ENCODE data around the gene CCDC59. TPM values are rescaled to one million over a fixed set of nuclear protein-coding genes. Genes with fewer than 3 reads are reported as not detected.
"Not testable (repeated sequence)": the region's sequence is repeated elsewhere in the genome, so short reads cannot be mapped to it uniquely, and the experiment has no call there.

CCDC59 gene
- total and polyA plus RNA-seq, 5 donors from 2014 or later = 84.5 to 141 (median 102) TPM

DNA sequence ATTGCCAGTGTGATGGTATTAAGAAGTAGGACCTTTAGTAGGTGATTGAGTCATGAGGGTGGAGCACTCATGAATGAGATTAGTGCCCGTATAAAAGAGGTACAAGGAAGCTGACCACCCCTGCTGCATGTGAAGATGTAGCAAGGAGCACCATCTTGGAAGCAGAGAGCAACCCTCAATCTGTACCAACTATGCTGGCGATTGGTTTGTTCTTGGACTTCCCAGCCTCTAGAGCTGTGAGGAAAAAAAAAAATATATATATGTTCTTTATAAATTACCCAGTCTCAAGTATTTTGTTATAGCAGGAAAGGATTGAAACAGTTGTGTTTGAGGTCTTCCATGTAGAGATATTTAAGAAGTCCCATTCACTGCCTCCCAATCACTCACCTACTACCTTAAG is 17.0 kb upstream of the CCDC59 start:
- H3K36me3 Mint-ChIP-seq = peaks cover 43% of the 10 kb centered on the region
- Histone ChIP-seq H3K4me1 (ENCODE audit: control insufficient read depth, insufficient read depth, low read length, poor library complexity, severe bottlenecking) (no peaks in the 10 kb centered on the region), H3K4me3 (ENCODE audit: low read depth, low read length) (no peak overlapping the region), H3K27ac (ENCODE audit: insufficient read depth, low read length, poor library complexity, severe bottlenecking) (no peak overlapping the region), H3K27me3 (ENCODE audit: control insufficient read depth, insufficient read depth, low read length) (no peaks in the 10 kb centered on the region), H3K36me3 (ENCODE audit: control insufficient read depth, insufficient read depth, low read length) (peaks cover 4% of the 10 kb centered on the region), H3K9me3 (ENCODE audit: control insufficient read depth in 2 of 2, low read length in 2 of 2) (peaks cover 0 to 4% of the 10 kb centered on the region in 2 experiments)
- H3K27ac Mint-ChIP-seq = no peak overlapping the region
- DNase-seq (no peak), ATAC-seq (ENCODE audit: low read depth in 2 of 2) (no peak)
- H3K4me1 Mint-ChIP-seq = peaks cover 0 to 3% (median 0%) of the 10 kb centered on the region in 4 donors
- peaks cover 0 to 13% (median 2%) of the 10 kb centered on the region in 7 donors for H3K9me3 Mint-ChIP-seq
- no peak overlapping the region for H3K4me3 Mint-ChIP-seq
- no peaks in the 10 kb centered on the region for H3K27me3 Mint-ChIP-seq

DNA sequence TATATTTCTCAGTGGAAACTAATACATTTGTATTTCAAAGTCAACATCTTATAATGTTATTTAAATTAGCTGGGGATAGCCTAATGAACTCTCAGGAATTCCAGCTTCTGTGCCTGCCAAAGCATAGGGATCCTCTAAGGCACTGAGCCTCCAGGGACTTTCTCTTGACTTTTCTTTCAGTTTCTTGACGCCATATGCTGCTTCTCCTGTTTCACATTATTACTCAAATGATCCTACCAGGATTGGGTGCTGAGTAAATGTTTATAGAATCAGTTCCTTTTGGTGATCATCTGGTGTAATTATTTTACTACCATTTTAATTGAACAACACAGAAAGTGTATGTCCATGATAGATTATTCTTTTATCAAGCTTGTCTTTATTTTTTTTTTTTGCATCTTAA is 8.0 kb upstream of the CCDC59 start:
- H3K4me1 ChIP-seq (ENCODE audit: control insufficient read depth, insufficient read depth, low read length, poor library complexity, severe bottlenecking) = no peaks in the 10 kb centered on the region
- H3K4me3 Mint-ChIP-seq = no peak overlapping the region
- no peak for ATAC-seq (ENCODE audit: low read depth in 2 of 2)
- H3K36me3 Mint-ChIP-seq = peaks cover 24% of the 10 kb centered on the region
- DNase-seq = no peak
- H3K9me3 Mint-ChIP-seq = no peaks in the 10 kb centered on the region
- no peak overlapping the region for H3K27ac ChIP-seq (ENCODE audit: insufficient read depth, low read length, poor library complexity, severe bottlenecking)
- H3K9me3 ChIP-seq (ENCODE audit: control insufficient read depth in 2 of 2, low read length in 2 of 2) = no peaks in the 10 kb centered on the region
- H3K27me3 Mint-ChIP-seq = no peaks in the 10 kb centered on the region
- H3K36me3 ChIP-seq (ENCODE audit: control insufficient read depth, insufficient read depth, low read length) = no peaks in the 10 kb centered on the region
- peaks cover 14 to 30% (median 23%) of the 10 kb centered on the region in 4 donors for H3K4me1 Mint-ChIP-seq
- no peaks in the 10 kb centered on the region for H3K27me3 ChIP-seq (ENCODE audit: control insufficient read depth, insufficient read depth, low read length)
- H3K4me3 ChIP-seq (ENCODE audit: low read depth, low read length) = no peak overlapping the region
- no peak overlapping the region for H3K27ac Mint-ChIP-seq

DNA sequence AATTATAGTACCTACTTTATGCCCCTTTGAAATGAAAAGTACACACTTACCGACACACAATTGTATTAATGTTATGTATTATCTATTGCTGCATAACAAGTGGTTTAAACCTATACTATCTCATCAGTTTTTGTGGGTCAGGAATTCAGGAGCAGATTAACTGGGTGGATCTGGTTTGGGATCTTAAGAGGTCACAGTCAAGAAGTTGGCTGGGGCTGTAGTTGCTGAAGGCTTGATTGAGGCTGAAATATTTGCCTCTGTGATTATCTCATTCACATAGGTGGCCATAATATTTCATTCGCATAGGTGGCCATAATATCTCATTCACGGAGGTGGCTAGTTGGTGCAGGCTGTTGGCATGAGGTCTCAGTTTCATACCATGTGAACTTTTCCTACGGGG is 5.8 kb upstream of the CCDC59 start:
- H3K4me1 ChIP-seq (ENCODE audit: control insufficient read depth, insufficient read depth, low read length, poor library complexity, severe bottlenecking) = peaks cover 10% of the 10 kb centered on the region
- no peaks in the 10 kb centered on the region for H3K27me3 ChIP-seq (ENCODE audit: control insufficient read depth, insufficient read depth, low read length)
- no peak overlapping the region for H3K27ac ChIP-seq (ENCODE audit: insufficient read depth, low read length, poor library complexity, severe bottlenecking)
- Mint-ChIP-seq H3K27ac (no peak overlapping the region), H3K9me3 (no peaks in the 10 kb centered on the region), H3K4me3 (no peak overlapping the region), H3K27me3 (no peaks in the 10 kb centered on the region), H3K4me1 (peaks cover 28 to 38% (median 37%) of the 10 kb centered on the region in 4 donors), H3K36me3 (peaks cover 19% of the 10 kb centered on the region)
- no peak for ATAC-seq (ENCODE audit: low read depth in 2 of 2)
- no peak overlapping the region for H3K4me3 ChIP-seq (ENCODE audit: low read depth, low read length)
- H3K9me3 ChIP-seq (ENCODE audit: control insufficient read depth in 2 of 2, low read length in 2 of 2) = no peaks in the 10 kb centered on the region
- H3K36me3 ChIP-seq (ENCODE audit: control insufficient read depth, insufficient read depth, low read length) = no peaks in the 10 kb centered on the region
- no peak for DNase-seq

DNA sequence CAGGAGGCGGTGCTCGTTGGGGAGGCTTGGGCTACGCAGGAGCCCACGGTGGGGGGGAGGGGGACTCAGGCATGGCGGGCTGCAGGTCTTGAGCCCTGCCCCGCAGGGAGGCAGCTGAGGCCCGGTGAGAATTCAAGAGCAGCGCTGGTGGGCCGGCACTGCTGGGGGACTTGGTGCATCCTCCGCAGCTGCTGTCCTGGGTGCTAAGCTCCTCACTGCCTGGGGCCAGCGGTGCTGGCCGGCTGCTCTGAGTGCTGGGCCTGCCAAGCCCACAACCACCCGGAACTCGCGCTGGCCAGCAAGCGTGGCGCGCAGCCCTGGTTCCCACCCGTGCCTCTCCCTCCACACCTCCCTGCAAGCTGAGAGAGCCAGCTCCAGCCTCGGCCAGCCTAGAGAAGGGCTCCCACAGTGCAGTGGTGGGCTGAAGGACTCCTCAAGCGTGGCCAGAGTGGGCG is 3.3 kb upstream of the CCDC59 start:
- ATAC-seq (ENCODE audit: low read depth in 2 of 2) (no peak), DNase-seq (no peak)
- no peaks in the 10 kb centered on the region for H3K27me3 ChIP-seq (ENCODE audit: control insufficient read depth, insufficient read depth, low read length)
- Mint-ChIP-seq H3K4me3 (no peak overlapping the region), H3K27me3 (peaks cover 7% of the 10 kb centered on the region), H3K27ac (no peak overlapping the region), H3K36me3 (peaks cover 22% of the 10 kb centered on the region), H3K9me3 (no peaks in the 10 kb centered on the region), H3K4me1 (peaks cover 35 to 56% (median 38%) of the 10 kb centered on the region in 4 donors)
- no peaks in the 10 kb centered on the region for H3K36me3 ChIP-seq (ENCODE audit: control insufficient read depth, insufficient read depth, low read length)
- H3K27ac ChIP-seq (ENCODE audit: insufficient read depth, low read length, poor library complexity, severe bottlenecking) = no peak overlapping the region
- no peak overlapping the region for H3K4me3 ChIP-seq (ENCODE audit: low read depth, low read length)
- H3K4me1 ChIP-seq (ENCODE audit: control insufficient read depth, insufficient read depth, low read length, poor library complexity, severe bottlenecking) = peaks cover 24% of the 10 kb centered on the region
- H3K9me3 ChIP-seq (ENCODE audit: control insufficient read depth in 2 of 2, low read length in 2 of 2) = no peaks in the 10 kb centered on the region

DNA sequence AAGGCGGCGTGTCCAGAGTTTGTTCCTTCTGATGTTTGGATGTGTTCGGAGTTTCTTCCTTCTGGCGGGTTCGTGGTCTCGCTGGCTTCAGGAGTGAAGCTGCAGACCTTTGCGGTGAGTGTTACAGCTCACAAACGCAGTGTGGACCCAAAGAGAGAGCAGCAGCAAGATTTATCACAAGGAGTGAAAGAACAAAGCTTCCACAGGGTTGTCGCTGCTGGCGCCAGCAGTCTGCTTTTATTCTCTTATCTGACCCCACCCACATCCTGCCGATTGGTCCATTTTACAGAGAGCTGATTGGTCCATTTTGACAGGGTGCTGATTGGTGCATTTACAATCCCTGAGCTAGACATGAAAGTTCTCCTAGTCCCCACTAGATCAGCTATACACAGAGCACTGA is 2.6 kb upstream of the CCDC59 start:
- not testable (repeated sequence) for DNase-seq; H3K27ac ChIP-seq (ENCODE audit: insufficient read depth, low read length, poor library complexity, severe bottlenecking); H3K9me3 ChIP-seq (ENCODE audit: control insufficient read depth in 2 of 2, low read length in 2 of 2); H3K27me3 Mint-ChIP-seq; H3K27me3 ChIP-seq (ENCODE audit: control insufficient read depth, insufficient read depth, low read length); H3K36me3 ChIP-seq (ENCODE audit: control insufficient read depth, insufficient read depth, low read length); ATAC-seq (ENCODE audit: low read depth in 2 of 2); H3K4me3 ChIP-seq (ENCODE audit: low read depth, low read length); H3K9me3 Mint-ChIP-seq
- peaks cover 30% of the 10 kb centered on the region for H3K4me1 ChIP-seq (ENCODE audit: control insufficient read depth, insufficient read depth, low read length, poor library complexity, severe bottlenecking)
- peak overlapping the region in 1 of 3 donors; percentile 10 for H3K27ac Mint-ChIP-seq
- peaks cover 25% of the 10 kb centered on the region for H3K36me3 Mint-ChIP-seq
- peak overlapping the region in 3 of 4 donors; percentile 36 to 98 (median 64) for H3K4me3 Mint-ChIP-seq
- peaks cover 31 to 62% (median 43%) of the 10 kb centered on the region in 4 donors for H3K4me1 Mint-ChIP-seq

DNA sequence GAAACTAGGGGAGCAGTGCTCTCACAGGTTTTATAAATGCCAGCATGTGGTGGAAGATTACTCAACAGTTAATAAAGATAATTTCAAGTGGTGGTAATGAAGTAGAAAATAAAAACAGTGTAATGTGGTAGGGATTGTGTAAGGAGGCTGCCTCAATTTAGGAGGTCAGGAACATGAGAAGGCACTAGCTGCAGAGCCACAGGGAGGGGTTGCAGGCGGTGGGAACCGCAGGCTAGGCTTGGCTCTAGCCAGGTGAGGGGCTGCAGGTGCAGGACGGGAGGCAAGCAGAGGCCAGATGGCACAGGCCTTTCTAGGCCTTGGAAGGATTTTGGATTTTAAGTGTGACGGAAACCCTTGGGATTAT is 910 bp upstream of the CCDC59 start:
- Mint-ChIP-seq H3K4me1 (peaks cover 31 to 73% (median 51%) of the 10 kb centered on the region in 4 donors), H3K9me3 (no peaks in the 10 kb centered on the region), H3K27me3 (peaks cover 7% of the 10 kb centered on the region), H3K36me3 (peaks cover 32% of the 10 kb centered on the region), H3K27ac (peak overlapping the region; percentile 99 to 100 (median 99)), H3K4me3 (peak overlapping the region; percentile 97 to 99 (median 98))
- peaks cover 36% of the 10 kb centered on the region for H3K4me1 ChIP-seq (ENCODE audit: control insufficient read depth, insufficient read depth, low read length, poor library complexity, severe bottlenecking)
- peak overlapping the region; percentile 84 for H3K4me3 ChIP-seq (ENCODE audit: low read depth, low read length)
- ATAC-seq (ENCODE audit: low read depth in 2 of 2) (no peak), DNase-seq (no peak)
- no peaks in the 10 kb centered on the region for H3K9me3 ChIP-seq (ENCODE audit: control insufficient read depth in 2 of 2, low read length in 2 of 2)
- peak overlapping the region; percentile 94 for H3K27ac ChIP-seq (ENCODE audit: insufficient read depth, low read length, poor library complexity, severe bottlenecking)
- no peaks in the 10 kb centered on the region for H3K27me3 ChIP-seq (ENCODE audit: control insufficient read depth, insufficient read depth, low read length)
- peaks cover 11% of the 10 kb centered on the region for H3K36me3 ChIP-seq (ENCODE audit: control insufficient read depth, insufficient read depth, low read length)

DNA sequence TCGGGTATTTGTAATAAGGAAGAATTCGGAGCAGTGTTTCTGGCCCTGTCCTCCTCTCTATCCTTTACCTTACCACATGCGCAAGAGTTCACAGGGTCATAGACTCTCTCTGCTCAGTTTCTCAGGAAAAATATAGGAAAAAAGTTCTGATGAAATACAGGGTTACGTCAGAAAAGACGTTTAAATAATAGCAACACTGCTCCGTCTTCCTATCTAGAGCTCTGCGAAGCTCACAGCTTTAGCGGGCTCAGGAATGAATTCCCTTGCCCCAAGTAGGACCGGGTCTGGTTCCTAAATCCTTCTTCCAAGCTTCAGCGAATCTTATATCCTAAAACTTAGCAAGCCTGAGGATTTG is 365 bp downstream of the CCDC59 start:
- peaks cover 35% of the 10 kb centered on the region for H3K36me3 Mint-ChIP-seq
- Histone ChIP-seq H3K4me1 (ENCODE audit: control insufficient read depth, insufficient read depth, low read length, poor library complexity, severe bottlenecking) (peaks cover 36% of the 10 kb centered on the region), H3K4me3 (ENCODE audit: low read depth, low read length) (peak overlapping the region; percentile 97), H3K27me3 (ENCODE audit: control insufficient read depth, insufficient read depth, low read length) (no peaks in the 10 kb centered on the region), H3K36me3 (ENCODE audit: control insufficient read depth, insufficient read depth, low read length) (peaks cover 23% of the 10 kb centered on the region), H3K9me3 (ENCODE audit: control insufficient read depth in 2 of 2, low read length in 2 of 2) (no peaks in the 10 kb centered on the region), H3K27ac (ENCODE audit: insufficient read depth, low read length, poor library complexity, severe bottlenecking) (peak overlapping the region; percentile 94)
- no peak for DNase-seq
- peak overlapping the region; percentile 97 to 99 (median 98) for H3K4me3 Mint-ChIP-seq
- H3K27me3 Mint-ChIP-seq = peaks cover 7% of the 10 kb centered on the region
- peaks cover 26 to 67% (median 46%) of the 10 kb centered on the region in 4 donors for H3K4me1 Mint-ChIP-seq
- no peak for ATAC-seq (ENCODE audit: low read depth in 2 of 2)
- no peaks in the 10 kb centered on the region for H3K9me3 Mint-ChIP-seq
- H3K27ac Mint-ChIP-seq = peak overlapping the region; percentile 99 to 100 (median 99)

DNA sequence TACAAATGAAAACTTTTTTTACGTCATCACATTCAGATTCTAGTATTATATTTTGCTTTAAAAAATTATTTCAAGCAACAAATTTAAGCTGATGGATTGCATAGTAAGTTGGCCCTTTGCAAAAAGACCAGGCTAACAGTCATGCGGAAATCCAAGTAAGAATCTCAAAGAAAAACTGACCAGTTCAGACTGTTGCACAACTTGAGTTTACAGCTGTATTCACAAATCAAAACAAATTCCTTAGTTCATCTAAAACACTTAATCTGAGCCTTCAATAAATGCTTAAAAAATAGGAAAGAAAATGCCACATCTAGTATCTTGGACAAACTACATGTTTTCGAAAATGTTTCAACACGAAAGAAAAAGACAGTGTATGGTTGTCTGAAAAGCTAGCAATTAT is 847 bp downstream of the CCDC59 start:
- peak overlapping the region; percentile 97 for H3K4me3 ChIP-seq (ENCODE audit: low read depth, low read length)
- H3K36me3 ChIP-seq (ENCODE audit: control insufficient read depth, insufficient read depth, low read length) = peaks cover 28% of the 10 kb centered on the region
- H3K4me3 Mint-ChIP-seq = peak overlapping the region; percentile 97 to 99 (median 98)
- ATAC-seq (ENCODE audit: low read depth in 2 of 2) = no peak
- no peaks in the 10 kb centered on the region for H3K9me3 Mint-ChIP-seq
- no peaks in the 10 kb centered on the region for H3K9me3 ChIP-seq (ENCODE audit: control insufficient read depth in 2 of 2, low read length in 2 of 2)
- H3K27me3 ChIP-seq (ENCODE audit: control insufficient read depth, insufficient read depth, low read length) = no peaks in the 10 kb centered on the region
- H3K4me1 Mint-ChIP-seq = peaks cover 26 to 62% (median 41%) of the 10 kb centered on the region in 4 donors
- peaks cover 30% of the 10 kb centered on the region for H3K36me3 Mint-ChIP-seq
- peaks cover 7% of the 10 kb centered on the region for H3K27me3 Mint-ChIP-seq
- DNase-seq = no peak
- H3K27ac Mint-ChIP-seq = peak overlapping the region; percentile 99 to 100 (median 99)
- peaks cover 36% of the 10 kb centered on the region for H3K4me1 ChIP-seq (ENCODE audit: control insufficient read depth, insufficient read depth, low read length, poor library complexity, severe bottlenecking)
- H3K27ac ChIP-seq (ENCODE audit: insufficient read depth, low read length, poor library complexity, severe bottlenecking) = peak overlapping the region; percentile 94
